ENCODE results near the gene LCT. TPM values are rescaled to one million over a fixed set of nuclear protein-coding genes. Genes with fewer than 3 reads are reported as not detected.

LCT gene
- polyA plus RNA-seq, 3 donors, result not detected

GRCh38 chr2:135876066-135876711, 39.2 kb upstream of the LCT start, which contains the start of gene MCM6:
MCM6 (minus strand) TSS chr2:135876443; CDS start chr2:135876365, 78 bp downstream.
- Mint-ChIP-seq H3K27me3 (ENCODE audit: low read depth in 3 of 3) (peaks cover 0 to 1% (median 0%) of the 10 kb centered on the region in 3 donors), H3K4me1 (peaks cover 22% of the 10 kb centered on the region), H3K9me3 (no peaks in the 10 kb centered on the region), H3K27ac (peak within 1 kb of the TSS; percentile 42 to 90 (median 84)), H3K4me3 (peak within 1 kb of the TSS; percentile 88 to 92), H3K36me3 (peaks cover 5 to 11% of the 10 kb centered on the region in 2 donors)
- H3K79me2 ChIP-seq (ENCODE audit: insufficient read depth, low read length), result peaks cover 50% of the 10 kb centered on the region
- TF ChIP-seq CTCF (IDR thresholded peaks at IDR 0.05), result no peak
- peak; percentile 97 to 99 (median 99) for DNase-seq
- no peaks in the 10 kb centered on the region for H3K27me3 ChIP-seq (ENCODE audit: control insufficient read depth in 2 of 2, insufficient read depth in 2 of 2, low read length in 2 of 2)
- H3K4me1 ChIP-seq (ENCODE audit: control insufficient read depth in 1 of 2, insufficient read depth in 2 of 2, low read length in 2 of 2), result peaks cover 12 to 15% of the 10 kb centered on the region in 2 donors
- no peaks in the 10 kb centered on the region for H3K9me3 ChIP-seq (replicated peaks in 1 of 2; ENCODE audit: control insufficient read depth in 1 of 2, insufficient read depth in 1 of 2, low read length in 2 of 2)
- H4K20me1 ChIP-seq (ENCODE audit: insufficient read depth, low read length), result no peaks in the 10 kb centered on the region
- peak within 1 kb of the TSS; percentile 52 to 81 (median 77) for H3K4me3 ChIP-seq (replicated peaks in 1 of 3; ENCODE audit: low read depth in 2 of 3, low read length in 3 of 3)
- H3K36me3 ChIP-seq (replicated peaks in 1 of 2; ENCODE audit: control insufficient read depth in 1 of 2, insufficient read depth in 2 of 2, low read length in 2 of 2), result peaks cover 0 to 6% of the 10 kb centered on the region in 2 donors
- under 1% methylated on average over 68 of the region's 71 CpGs for WGBS (ENCODE audit: insufficient coverage)
- intact Hi-C loops (cut with micrococcal nuclease), result no loop called here
- H2AFZ ChIP-seq (ENCODE audit: insufficient read depth, low read depth, low read length, poor library complexity, severe bottlenecking), result peak within 1 kb of the TSS; percentile 92
- H3K4me2 ChIP-seq (replicated peaks; ENCODE audit: extremely low read depth, low read length, poor library complexity, severe bottlenecking), result peak within 1 kb of the TSS; percentile 82
- H3K27ac ChIP-seq (ENCODE audit: low read depth in 1 of 2, low read length in 2 of 2), result peak within 1 kb of the TSS; percentile 44 to 69
- peak within 1 kb of the TSS; percentile 82 for H3K9ac ChIP-seq (ENCODE audit: insufficient read depth, low read length, poor library complexity, severe bottlenecking)

- WGBS (ENCODE audit: insufficient coverage), result under 1% methylated on average over 23 of the region's 26 CpGs
- Histone ChIP-seq H3K27me3 (ENCODE audit: control insufficient read depth in 2 of 2, insufficient read depth in 2 of 2, low read length in 2 of 2) (no peaks in the 10 kb centered on the region), H3K4me1 (ENCODE audit: control insufficient read depth in 1 of 2, insufficient read depth in 2 of 2, low read length in 2 of 2) (peaks cover 12 to 15% of the 10 kb centered on the region in 2 donors), H3K9me3 (replicated peaks in 1 of 2; ENCODE audit: control insufficient read depth in 1 of 2, insufficient read depth in 1 of 2, low read length in 2 of 2) (no peaks in the 10 kb centered on the region), H3K9ac (ENCODE audit: insufficient read depth, low read length, poor library complexity, severe bottlenecking) (peak overlapping the region; percentile 82), H3K79me2 (ENCODE audit: insufficient read depth, low read length) (peaks cover 52% of the 10 kb centered on the region), H3K4me3 (replicated peaks in 1 of 3; ENCODE audit: low read depth in 2 of 3, low read length in 3 of 3) (peak overlapping the region; percentile 52 to 81 (median 77)), H4K20me1 (ENCODE audit: insufficient read depth, low read length) (no peaks in the 10 kb centered on the region), H3K36me3 (replicated peaks in 1 of 2; ENCODE audit: control insufficient read depth in 1 of 2, insufficient read depth in 2 of 2, low read length in 2 of 2) (peaks cover 0 to 9% of the 10 kb centered on the region in 2 donors), H3K4me2 (replicated peaks; ENCODE audit: extremely low read depth, low read length, poor library complexity, severe bottlenecking) (peak overlapping the region; percentile 82), H3K27ac (ENCODE audit: low read depth in 1 of 2, low read length in 2 of 2) (peak overlapping the region; percentile 44 to 69), H2AFZ (ENCODE audit: insufficient read depth, low read depth, low read length, poor library complexity, severe bottlenecking) (peak overlapping the region; percentile 92)
- no peak for TF ChIP-seq CTCF (IDR thresholded peaks at IDR 0.05)
- peaks cover 7 to 17% of the 10 kb centered on the region in 2 donors for H3K36me3 Mint-ChIP-seq
- H3K4me3 Mint-ChIP-seq, result peak overlapping the region; percentile 88 to 92
- DNase-seq, result peak; percentile 7 to 26 (median 21)
- intact Hi-C loops (cut with micrococcal nuclease), result no loop called here
- H3K9me3 Mint-ChIP-seq, result no peaks in the 10 kb centered on the region
- H3K27ac Mint-ChIP-seq, result peak overlapping the region in 6 of 7 donors; percentile 42 to 84 (median 80)
- peaks cover 0 to 1% (median 0%) of the 10 kb centered on the region in 3 donors for H3K27me3 Mint-ChIP-seq (ENCODE audit: low read depth in 3 of 3)
- peaks cover 22% of the 10 kb centered on the region for H3K4me1 Mint-ChIP-seq
Measured at GRCh38 chr2:135875491-135876065, 38.6 kb upstream of the LCT start.

Measured in CD14-positive monocyte (primary cell).